NCI-H460 (cell line): ENCODE data around the gene CNKSR3. TPM values are rescaled to one million over a fixed set of nuclear protein-coding genes. Genes with fewer than 3 reads are reported as not detected.

Experiments used
- DNase-seq: peaks from one replicate; pipeline ENCODE4 v3.0.0-alpha.2; 2016; ENCODE audit warnings: low read depth; ENCODE audit errors: extremely low read depth
- total RNA-seq: library from RNA; depleted of rRNA; stranded (reverse); fragments of >200 nt; shearing (Covaris generic); gene quantifications from 2 replicates; pipeline ENCODE4 v1.2.3, GENCODE V29; 2014

CNKSR3 gene
- total RNA-seq, 1 experiment from 2014 or later, result 6.1 TPM

- DNase-seq, result no peak
Observed at GRCh38 chr6:154458565-154459470, 51.7 kb downstream of the CNKSR3 start.

- no peak for DNase-seq
Observed at GRCh38 chr6:154457881-154458284, 52.6 kb downstream of the CNKSR3 start.

- no peak for DNase-seq
Observed at GRCh38 chr6:154457046-154457713, 53.3 kb downstream of the CNKSR3 start.

- no peak for DNase-seq
Observed at GRCh38 chr6:154453329-154453728, 57.2 kb downstream of the CNKSR3 start.

GRCh38 chr6:154450498-154450897 is 60.0 kb downstream of the CNKSR3 start:
- no peak for DNase-seq

GRCh38 chr6:154448448-154449096 is 61.9 kb downstream of the CNKSR3 start:
- DNase-seq, result no peak

GRCh38 chr6:154447954-154448353 is 62.5 kb downstream of the CNKSR3 start:
- no peak for DNase-seq

- no peak for DNase-seq
Observed at GRCh38 chr6:154446984-154447383, 63.5 kb downstream of the CNKSR3 start.

GRCh38 chr6:154445417-154445816 is 65.1 kb downstream of the CNKSR3 start:
- no peak for DNase-seq

- no peak for DNase-seq
Observed at GRCh38 chr6:154441995-154442310, 68.5 kb downstream of the CNKSR3 start.

GRCh38 chr6:154440422-154441043 is 70.0 kb downstream of the CNKSR3 start:
- no peak for DNase-seq

GRCh38 chr6:154440022-154440421 is 70.5 kb downstream of the CNKSR3 start:
- DNase-seq, result no peak

GRCh38 chr6:154438882-154439415 is 71.5 kb downstream of the CNKSR3 start:
- DNase-seq, result no peak

GRCh38 chr6:154435400-154435945 is 75.0 kb downstream of the CNKSR3 start:
- no peak for DNase-seq

GRCh38 chr6:154434662-154435061 is 75.8 kb downstream of the CNKSR3 start:
- DNase-seq, result no peak

- DNase-seq, result no peak
Observed at GRCh38 chr6:154433477-154434241, 76.8 kb downstream of the CNKSR3 start.

GRCh38 chr6:154432533-154433476 is 77.7 kb downstream of the CNKSR3 start:
- no peak for DNase-seq

GRCh38 chr6:154430481-154430919 is 80.0 kb downstream of the CNKSR3 start:
- DNase-seq, result no peak

GRCh38 chr6:154429711-154430110 is 80.8 kb downstream of the CNKSR3 start:
- no peak for DNase-seq
